Gastrocnemius medialis (tissue), 4 donors: ENCODE data around the gene FEM1B. TPM values are rescaled to one million over a fixed set of nuclear protein-coding genes. Genes with fewer than 3 reads are reported as not detected.
A peak's percentile ranks its signal among the peaks of the same experiment; 100 is the strongest.

Source experiments
- ATAC-seq, 2 donors: fragments of 150-250 bp; one replicate each; pipeline ENCODE4 v1.9.1; 2016
- DNase-seq, 2 donors: peaks; one replicate each; pipeline ENCODE4 v3.0.0-alpha.2; 2019
- H3K27ac ChIP-seq, 4 donors: fragments of 200-600 bp; sonication (generic); 1 replicate in 1 of 4; 2 replicates in 3 of 4; pipeline ENCODE4 v1.5.1; 2016 to 2018; ENCODE audit warnings: mild to moderate bottlenecking in 2 of 4, moderate library complexity in 1 of 4
- H3K27me3 ChIP-seq, 3 donors: fragments of 200-600 bp; sonication (generic) in 2 of 3; 1 replicate in 1 of 3; 2 replicates in 2 of 3; pipeline versions ENCODE4 v1.5.1 to v1.6.0; 2016 to 2019; ENCODE audit warnings: mild to moderate bottlenecking in 1 of 3, moderate library complexity in 1 of 3
- H3K36me3 ChIP-seq, 2 donors: fragments of 200-600 bp; sonication (generic) in 1 of 2; one replicate each; pipeline ENCODE4 v1.5.1; 2017 to 2018
- H3K4me1 ChIP-seq, 2 donors: fragments of 200-600 bp; sonication (generic) in 1 of 2; one replicate each; pipeline ENCODE4 v1.5.1; 2016 to 2017; ENCODE audit warnings: mild to moderate bottlenecking in 2 of 2
- H3K4me3 ChIP-seq, 4 donors: fragments of 200-600 bp; sonication (generic) in 3 of 4; 1 replicate in 1 of 4; 2 replicates in 3 of 4; pipeline ENCODE4 v1.5.1; 2016 to 2019; ENCODE audit warnings: mild to moderate bottlenecking in 2 of 4
- H3K9me3 ChIP-seq, 3 donors: fragments of 200-600 bp; sonication (generic) in 2 of 3; 1 replicate in 1 of 3; 2 replicates in 2 of 3; pipeline ENCODE4 v1.5.1; 2016 to 2019
- POLR2A ChIP-seq, 2 donors: fragments of 450-650 bp; IDR thresholded peaks; one replicate each; pipeline ENCODE4 v1.6.1; 2017; ENCODE audit warnings: antibody characterized with exemption in 2 of 2, mild to moderate bottlenecking in 2 of 2, moderate library complexity in 2 of 2
- in situ Hi-C, 4 donors: fragments of 200-750 bp; cut with MboI; loops; one replicate each; pipeline versions ENCODE4 v1.15.0 to v1.8.0; 2017; ENCODE audit warnings: low sequenced_read_pairs in 4 of 4
- intact Hi-C: fragments of 100-400 bp; cut with DNase I; formaldehyde crosslinking; loops from one replicate; pipeline ENCODE4 v1.15.1; 2023; ENCODE audit warnings: low total_unique reads
- total RNA-seq, 4 donors: library from RNA; depleted of rRNA; stranded (reverse); fragments of >200 nt; gene quantifications; one replicate each; pipeline versions ENCODE4 v1.1.0 to v1.2.3, GENCODE V29; 2016
- TF ChIP-seq, protein P1 (sequence below), 5 experiments: fragments of 450-650 bp in 3 of 5; fragments of 200-600 bp in 2 of 5; sonication (generic) in 2 of 5; IDR thresholded peaks in 4 of 5; conservative IDR thresholded peaks in 1 of 5; 1 replicate in 4 of 5; 2 replicates in 1 of 5; pipeline ENCODE4 v1.5.1; 2016 to 2019; ENCODE audit warnings: antibody characterized with exemption in 5 of 5, mild to moderate bottlenecking in 3 of 5, moderate library complexity in 3 of 5

FEM1B gene
- total RNA-seq, 4 donors from 2014 or later = 80.8 to 158 (median 124) TPM

DNA sequence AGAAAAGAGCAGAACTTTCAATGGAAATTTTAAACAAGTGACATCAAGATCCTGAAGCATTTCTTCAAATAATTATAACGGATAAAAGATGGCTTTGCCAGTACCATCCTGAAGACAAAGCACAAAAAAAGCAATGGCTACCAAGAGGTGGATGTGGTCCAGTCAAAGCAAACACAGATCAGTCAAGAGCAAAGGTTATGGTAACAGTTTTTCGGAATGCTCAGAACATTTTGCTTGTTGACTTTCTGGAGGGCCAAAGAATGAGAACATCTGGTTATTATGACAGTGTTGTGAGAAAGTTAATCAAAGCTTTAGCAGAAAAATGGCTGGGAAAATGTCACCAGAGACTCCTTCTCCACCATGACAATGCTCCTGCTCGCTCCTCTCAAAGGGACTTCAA is 31.5 kb downstream of the FEM1B start:
- Histone ChIP-seq H3K4me3 (no peak overlapping the region), H3K36me3 (no peaks in the 10 kb centered on the region), H3K27ac (no peak overlapping the region), H3K27me3 (no peaks in the 10 kb centered on the region), H3K9me3 (no peaks in the 10 kb centered on the region), H3K4me1 (peaks cover 5 to 10% of the 10 kb centered on the region in 2 donors)
- in situ Hi-C loops = loop anchor here (5.0 to 25.0 kb wide), 6 partner anchors 54 to 353 kb away; no protein-coding TSS in a partner anchor
- DNase-seq = no peak
- TF ChIP-seq POLR2A (IDR thresholded peaks at IDR 0.05) = no peak
- TF ChIP-seq, protein P1, sequence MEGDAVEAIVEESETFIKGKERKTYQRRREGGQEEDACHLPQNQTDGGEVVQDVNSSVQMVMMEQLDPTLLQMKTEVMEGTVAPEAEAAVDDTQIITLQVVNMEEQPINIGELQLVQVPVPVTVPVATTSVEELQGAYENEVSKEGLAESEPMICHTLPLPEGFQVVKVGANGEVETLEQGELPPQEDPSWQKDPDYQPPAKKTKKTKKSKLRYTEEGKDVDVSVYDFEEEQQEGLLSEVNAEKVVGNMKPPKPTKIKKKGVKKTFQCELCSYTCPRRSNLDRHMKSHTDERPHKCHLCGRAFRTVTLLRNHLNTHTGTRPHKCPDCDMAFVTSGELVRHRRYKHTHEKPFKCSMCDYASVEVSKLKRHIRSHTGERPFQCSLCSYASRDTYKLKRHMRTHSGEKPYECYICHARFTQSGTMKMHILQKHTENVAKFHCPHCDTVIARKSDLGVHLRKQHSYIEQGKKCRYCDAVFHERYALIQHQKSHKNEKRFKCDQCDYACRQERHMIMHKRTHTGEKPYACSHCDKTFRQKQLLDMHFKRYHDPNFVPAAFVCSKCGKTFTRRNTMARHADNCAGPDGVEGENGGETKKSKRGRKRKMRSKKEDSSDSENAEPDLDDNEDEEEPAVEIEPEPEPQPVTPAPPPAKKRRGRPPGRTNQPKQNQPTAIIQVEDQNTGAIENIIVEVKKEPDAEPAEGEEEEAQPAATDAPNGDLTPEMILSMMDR (IDR thresholded peaks at IDR 0.05 in 4 of 5, conservative IDR thresholded peaks at IDR 0.05 in 1 of 5) = no peak
- no peak for ATAC-seq
- intact Hi-C loops = loop anchor here (10.0 kb wide), 1 partner anchor 366 kb away; no protein-coding TSS in a partner anchor

DNA sequence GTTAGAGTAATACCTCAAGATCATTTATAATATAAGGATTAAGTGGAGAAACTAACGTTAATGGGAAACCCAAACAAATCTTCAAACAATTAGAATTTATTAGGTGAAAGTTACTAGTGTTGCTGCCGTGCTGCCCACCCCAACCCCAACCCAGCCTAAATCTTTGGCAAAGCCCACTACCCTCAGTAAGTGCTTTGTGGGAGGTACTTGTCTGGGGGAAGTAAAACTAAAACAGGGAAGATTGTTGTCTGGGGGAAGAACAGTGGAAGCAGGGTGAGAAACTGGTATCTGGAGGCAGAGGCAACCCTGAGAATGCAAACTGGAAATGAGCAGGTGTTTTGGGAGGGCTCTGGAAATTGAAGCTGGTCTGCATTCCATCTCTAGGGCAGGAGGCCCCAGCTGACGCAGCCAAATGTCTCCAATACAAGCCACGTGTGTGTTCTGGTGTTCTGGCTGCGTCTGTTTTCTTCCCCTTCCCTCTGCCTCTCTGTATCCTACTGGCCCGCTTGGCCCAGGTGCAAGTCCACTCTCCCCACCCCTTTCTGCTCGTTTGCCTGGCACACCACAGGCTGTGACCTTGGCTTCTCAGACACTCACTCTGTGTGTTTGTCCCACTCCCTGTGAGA is 32.7 kb downstream of the FEM1B start:
- ATAC-seq = peak; percentile 23 to 53
- Histone ChIP-seq H3K27ac (peak overlapping the region in 3 of 4 donors; percentile 17 to 42 (median 40)), H3K4me3 (no peak overlapping the region), H3K4me1 (peaks cover 5 to 10% of the 10 kb centered on the region in 2 donors), H3K36me3 (no peaks in the 10 kb centered on the region), H3K27me3 (no peaks in the 10 kb centered on the region), H3K9me3 (no peaks in the 10 kb centered on the region)
- intact Hi-C loops = no loop called here
- DNase-seq = peak in 1 of 2 donors; percentile 28
- in situ Hi-C loops = loop anchor here in 2 of 4 donors (25.0 kb wide), 2 partner anchors 227 to 352 kb away; no protein-coding TSS in a partner anchor
- TF ChIP-seq, protein P1 (IDR thresholded peaks at IDR 0.05 in 4 of 5, conservative IDR thresholded peaks at IDR 0.05 in 1 of 5) = no peak

DNA sequence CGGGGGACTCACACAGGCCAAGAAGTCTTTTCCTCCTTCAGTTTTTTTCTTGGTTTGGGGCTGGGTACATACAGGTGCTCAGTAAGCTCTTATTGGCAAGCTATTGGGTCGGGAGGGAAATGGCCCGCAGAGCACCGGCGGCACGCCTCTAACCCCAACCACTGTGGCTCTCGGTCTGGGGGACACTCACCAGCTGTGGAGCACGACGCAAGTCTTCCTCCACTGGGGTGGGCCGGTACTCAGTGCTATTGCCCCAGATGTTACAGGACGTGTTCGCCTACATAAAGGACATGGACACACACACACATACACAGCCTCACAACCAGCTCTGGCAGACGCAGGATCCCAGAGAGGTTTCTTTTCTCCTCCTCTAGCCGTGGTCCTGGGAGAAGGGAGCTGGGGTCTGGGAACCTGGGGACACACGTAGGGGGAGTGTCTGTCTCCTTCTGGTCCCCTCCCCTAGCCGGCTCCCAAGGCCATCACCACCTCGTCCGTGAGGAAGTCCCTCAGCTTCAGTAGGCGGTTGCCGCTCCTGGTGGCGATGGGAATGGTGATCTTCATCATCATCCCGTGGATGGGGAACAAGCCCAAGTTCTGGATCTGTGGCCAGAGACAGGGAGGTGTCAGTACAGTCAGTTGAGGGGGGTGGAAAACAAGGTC is 33.4 kb downstream of the FEM1B start:
- Histone ChIP-seq H3K9me3 (no peaks in the 10 kb centered on the region), H3K4me1 (peaks cover 5 to 10% of the 10 kb centered on the region in 2 donors), H3K36me3 (no peaks in the 10 kb centered on the region), H3K4me3 (no peak overlapping the region), H3K27ac (peak overlapping the region in 3 of 4 donors; percentile 17 to 42 (median 40)), H3K27me3 (no peaks in the 10 kb centered on the region)
- ATAC-seq = no peak
- DNase-seq = no peak
- intact Hi-C loops = no loop called here
- no peak for TF ChIP-seq POLR2A (IDR thresholded peaks at IDR 0.05)
- TF ChIP-seq, protein P1 (IDR thresholded peaks at IDR 0.05 in 4 of 5, conservative IDR thresholded peaks at IDR 0.05 in 1 of 5) = no peak
- in situ Hi-C loops = loop anchor here in 2 of 4 donors (25.0 kb wide), 2 partner anchors 226 to 351 kb away; no protein-coding TSS in a partner anchor

DNA sequence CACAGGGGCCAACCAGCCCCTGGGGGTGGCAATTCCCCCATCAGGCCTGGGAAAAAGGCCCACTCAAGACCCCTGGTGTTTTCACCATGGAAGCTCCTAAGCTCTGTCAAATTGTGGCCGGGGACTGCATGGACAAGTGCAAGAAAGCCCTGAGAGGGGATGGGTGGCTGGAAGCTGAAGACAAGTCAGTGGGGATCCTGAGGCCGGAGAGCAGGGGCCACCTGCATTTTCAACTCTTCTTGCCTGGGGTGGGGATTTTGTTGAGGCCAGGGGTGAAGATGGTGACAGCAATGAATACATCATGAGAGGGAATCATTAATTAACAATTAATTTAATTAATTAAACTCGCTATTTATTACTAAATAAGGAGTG is 33.9 kb downstream of the FEM1B start:
- Histone ChIP-seq H3K36me3 (no peaks in the 10 kb centered on the region), H3K4me1 (peaks cover 5 to 10% of the 10 kb centered on the region in 2 donors), H3K9me3 (no peaks in the 10 kb centered on the region), H3K27me3 (no peaks in the 10 kb centered on the region), H3K4me3 (no peak overlapping the region), H3K27ac (no peak overlapping the region)
- TF ChIP-seq POLR2A (IDR thresholded peaks at IDR 0.05) = no peak
- TF ChIP-seq, protein P1 (IDR thresholded peaks at IDR 0.05 in 4 of 5, conservative IDR thresholded peaks at IDR 0.05 in 1 of 5) = no peak
- no peak for DNase-seq
- ATAC-seq = no peak
- intact Hi-C loops (no loop called here), in situ Hi-C loops (loop anchor here in 2 of 4 donors (25.0 kb wide), 2 partner anchors 226 to 351 kb away; no protein-coding TSS in a partner anchor)
